Measurements from ENCODE around the gene CD3D. TPM values are rescaled to one million over a fixed set of nuclear protein-coding genes. Genes with fewer than 3 reads are reported as not detected.
A peak's percentile ranks its signal among the peaks of the same experiment; 100 is the strongest.

Gene CD3D
- total RNA-seq, 1 donor from 2014 or later = not detected

- DNase-seq (ENCODE audit: low read depth) = no peak
Observed at GRCh38 chr11:118304227-118304567, 38.3 kb downstream of the CD3D start.

GRCh38 chr11:118301600-118302195 lies 40.8 kb downstream of the CD3D start:
- no peak for DNase-seq (ENCODE audit: low read depth)

DNA sequence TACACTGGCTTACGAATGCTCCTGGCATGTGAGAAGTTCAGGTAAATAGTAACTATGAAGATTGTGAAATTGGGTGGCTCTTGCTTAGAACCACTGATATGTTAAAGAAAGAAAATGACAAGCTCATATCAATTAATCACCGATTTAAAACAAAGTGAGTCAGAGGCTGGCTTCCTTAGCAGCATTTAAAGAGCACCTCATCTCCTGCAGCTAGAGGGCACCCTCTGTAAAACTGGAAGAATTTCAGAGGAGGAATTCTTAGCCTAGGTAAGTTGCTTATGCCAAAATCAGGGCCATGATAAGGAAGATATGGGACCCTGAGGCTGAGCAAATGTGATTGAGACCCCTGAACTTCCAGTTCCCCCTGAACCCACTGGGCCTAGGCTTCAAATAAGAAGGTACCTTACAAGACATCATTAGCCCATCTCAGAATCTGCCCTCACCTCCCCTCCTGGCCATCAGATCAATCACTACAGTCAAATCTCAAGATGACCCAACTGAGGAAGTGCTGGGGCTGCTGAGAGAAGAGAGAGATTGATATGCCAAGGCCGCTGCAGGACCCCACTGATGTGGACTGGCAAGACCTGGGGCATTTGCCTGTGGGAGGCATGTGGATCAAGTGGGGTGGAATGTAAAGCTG lies 46.6 kb downstream of the CD3D start:
- DNase-seq (ENCODE audit: low read depth) = peak; percentile 18

DNA sequence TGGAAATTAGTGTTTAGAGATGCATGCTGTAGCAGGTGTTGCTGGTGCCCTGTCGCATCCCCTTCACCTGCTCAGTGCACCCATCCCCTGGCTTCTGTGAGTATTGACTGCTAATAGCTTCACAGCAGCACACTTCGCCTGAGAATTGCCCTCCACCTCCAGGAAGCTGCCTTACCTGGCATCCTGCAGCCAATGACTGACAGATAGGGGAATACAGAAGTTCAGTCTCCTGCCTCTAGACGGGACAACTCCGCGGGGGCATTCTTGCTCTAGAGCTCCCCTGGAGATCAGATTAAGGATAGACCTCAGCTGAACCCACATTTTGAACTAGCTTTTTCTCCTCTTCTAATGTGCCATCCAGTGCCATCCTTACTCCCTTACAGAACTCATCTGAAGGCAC lies 47.3 kb downstream of the CD3D start:
- no peak for DNase-seq (ENCODE audit: low read depth)

DNA sequence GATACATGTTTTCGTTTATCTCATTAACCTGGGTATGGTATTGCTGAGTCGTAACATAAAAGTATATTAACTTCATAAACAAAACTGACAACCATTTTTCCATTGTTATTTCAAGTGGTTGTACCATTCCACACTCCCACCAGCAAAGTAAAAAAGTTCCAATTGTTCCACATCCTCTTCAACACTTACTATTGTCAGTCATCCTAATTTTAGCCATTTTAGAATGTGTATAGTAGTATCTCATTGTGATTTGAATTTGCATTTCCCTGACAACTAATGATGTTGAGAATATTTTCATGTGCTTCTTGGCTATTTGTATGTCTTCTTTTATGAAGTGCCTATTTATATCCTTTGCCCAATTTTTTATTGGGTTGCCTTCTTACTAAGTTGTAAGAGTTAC lies 48.5 kb downstream of the CD3D start:
- no peak for DNase-seq (ENCODE audit: low read depth)

GRCh38 chr11:118291477-118292135 lies 50.9 kb downstream of the CD3D start:
- DNase-seq (ENCODE audit: low read depth) = no peak

- DNase-seq (ENCODE audit: low read depth) = no peak
Observed at GRCh38 chr11:118290923-118291322, 51.6 kb downstream of the CD3D start.

DNA sequence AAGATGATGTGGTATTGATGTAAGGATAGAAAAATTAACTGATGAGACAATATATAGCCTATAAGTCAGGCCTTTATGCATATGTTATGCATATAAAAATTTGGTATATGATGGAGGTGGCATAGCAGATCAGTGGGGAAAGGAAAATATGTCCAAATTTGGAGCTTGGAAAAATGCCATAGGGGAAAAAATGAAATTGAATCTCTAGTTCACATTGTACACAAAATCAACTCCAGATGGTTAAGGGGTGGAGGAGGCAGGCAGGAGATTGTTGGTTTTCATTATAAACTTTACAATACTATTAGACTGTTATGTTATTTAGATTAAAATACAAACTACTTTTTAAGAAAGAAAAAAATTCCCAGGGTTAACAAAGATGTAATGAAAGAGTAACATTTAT lies 53.1 kb downstream of the CD3D start:
- DNase-seq (ENCODE audit: low read depth) = no peak

Other genes with a start within 250 kb of the CD3D start
- gene SCN4B, start 189.9 kb downstream of the CD3D start, total RNA-seq = 0.16 TPM in 1 of 2 replicates, not detected in the other
- not detected in 2 replicates for gene SCN2B, start 166.1 kb downstream of the CD3D start, total RNA-seq
- gene JAML, start 117.7 kb downstream of the CD3D start, total RNA-seq = not detected in 2 replicates
- not detected in 2 replicates for gene MPZL3, start 90.3 kb downstream of the CD3D start, total RNA-seq
- not detected in 2 replicates for gene MPZL2, start 78.4 kb downstream of the CD3D start, total RNA-seq
- gene CD3E, start 38.0 kb downstream of the CD3D start, total RNA-seq = not detected in 2 replicates
- gene CD3G, start 1.6 kb upstream of the CD3D start, total RNA-seq = not detected in 2 replicates
- gene UBE4A, start 16.9 kb upstream of the CD3D start, total RNA-seq = 45.0 and 45.6 TPM in 2 replicates
- 41.3 and 45.2 TPM in 2 replicates for gene ATP5MG, start 58.9 kb upstream of the CD3D start, total RNA-seq
- 19.3 and 25.0 TPM in 2 replicates for gene KMT2A, start 93.8 kb upstream of the CD3D start, total RNA-seq
- 1.7 and 3.8 TPM in 2 replicates for gene TTC36, start 184.8 kb upstream of the CD3D start, total RNA-seq
- 15.6 and 22.3 TPM in 2 replicates for gene TMEM25, start 188.5 kb upstream of the CD3D start, total RNA-seq
- gene IFT46, start 223.2 kb upstream of the CD3D start, total RNA-seq = 26.0 and 41.3 TPM in 2 replicates
- gene ARCN1, start 229.7 kb upstream of the CD3D start, total RNA-seq = 110 and 132 TPM in 2 replicates

Measured in myocyte (in vitro differentiated cells).